HCT116 (cell line): ENCODE data around the gene RBM28. TPM values are rescaled to one million over a fixed set of nuclear protein-coding genes. Genes with fewer than 3 reads are reported as not detected.

Experiments used
- ATAC-seq: fragments of 200-7000 bp; cut with Tn5 transposase; 2 replicates; pipeline ENCODE4 v1.9.1; 2020; ENCODE audit warnings: mild to moderate bottlenecking, moderate library complexity
- BruUV-seq: library from RNA; stranded (reverse); fragments of 400-500 nt; replicated peaks from 2 replicates; lab custom pipeline; 2021; lab: Mats Ljungman, UMichigan
- CTCF ChIA-PET: fragments of 300-600 bp; sonication (Branson Sonifier 250); formaldehyde crosslinking; loops from one replicate; lab custom pipeline; 2021; ENCODE audit warnings: antibody characterized with exemption; lab: Charles Lee
- POLR2A ChIA-PET: fragments of 300-600, 350-600 bp; sonication (Branson Sonifier 250); formaldehyde crosslinking; loops from one replicate; lab custom pipeline; 2021; ENCODE audit warnings: antibody characterized with exemption; lab: Charles Lee
- RAD21 ChIA-PET, 2 experiments: fragments of 300-600 bp; sonication (Branson Sonifier 250); formaldehyde crosslinking; loops; one replicate each; lab custom pipeline; 2023; ENCODE audit warnings: low total read pairs in 2 of 2; ENCODE audit not compliant: uncharacterized antibody in 2 of 2, unreplicated experiment in 2 of 2, low non-redundant PET in 1 of 2; lab: Charles Lee
- DNase-seq: peaks from one replicate; pipeline ENCODE4 v3.0.0-alpha.2; 2010; ENCODE audit warnings: low read depth, low spot score
- H2AFZ ChIP-seq: fragments of 200-600 bp; shearing (Covaris generic), sonication (generic); 2 replicates; pipeline ENCODE4 v1.6.1; 2017; ENCODE audit warnings: low read depth, mixed run types, mixed read lengths, antibody characterized with exemption, low read length; ENCODE audit not compliant: poor library complexity, severe bottlenecking
- H3K27ac ChIP-seq: 2 replicates; pipeline ENCODE4 v1.5.1; 2012; ENCODE audit warnings: low read depth, low read length
- H3K27me3 ChIP-seq: fragments of 200-600 bp; sonication (generic); 2 replicates; pipeline ENCODE4 v1.6.1; 2016; ENCODE audit warnings: mixed run types, low read length, mixed read lengths; ENCODE audit not compliant: insufficient read depth
- H3K36me3 ChIP-seq, 2 experiments: fragments of 200-500 bp in 1 of 2; fragments of 200-600 bp in 1 of 2; sonication (Bioruptor generic) in 1 of 2; sonication (generic) in 1 of 2; 2 replicates each; pipeline versions ENCODE4 v1.5.1 to v1.6.1; 2014 to 2016; ENCODE audit warnings: low read length in 2 of 2, inconsistent platforms in 1 of 2, mixed read lengths in 1 of 2, mixed run types in 1 of 2; ENCODE audit not compliant: insufficient read depth in 2 of 2, control insufficient read depth in 1 of 2
- H3K4me1 ChIP-seq, 2 experiments: fragments of 200-600 bp in 1 of 2; sonication (generic) in 1 of 2; 2 replicates each; pipeline versions ENCODE4 v1.5.1 to v1.6.1; 2012 to 2017; ENCODE audit warnings: low read length in 2 of 2, inconsistent platforms in 1 of 2, mild to moderate bottlenecking in 1 of 2, mixed read lengths in 1 of 2, mixed run types in 1 of 2, moderate library complexity in 1 of 2; ENCODE audit not compliant: insufficient read depth in 2 of 2, control insufficient read depth in 1 of 2
- H3K4me2 ChIP-seq: fragments of 200-600 bp; sonication (generic); 2 replicates; pipeline ENCODE4 v1.6.1; 2017; ENCODE audit warnings: mixed run types, low read length, mixed read lengths
- H3K4me3 ChIP-seq, 2 experiments: fragments of 200-600 bp in 1 of 2; sonication (generic) in 1 of 2; replicated peaks in 1 of 2; 2 replicates each; pipeline ENCODE4 v1.5.1; 2011 to 2016; ENCODE audit warnings: low read length in 2 of 2, control low read depth in 1 of 2, low read depth in 1 of 2, mild to moderate bottlenecking in 1 of 2, mixed read lengths in 1 of 2, mixed run types in 1 of 2
- H3K79me2 ChIP-seq: fragments of 200-600 bp; sonication (generic); 2 replicates; pipeline ENCODE4 v1.6.1; 2017; ENCODE audit warnings: mild to moderate bottlenecking, mixed run types, low read length, moderate library complexity, mixed read lengths; ENCODE audit not compliant: insufficient read depth
- H3K9ac ChIP-seq: fragments of 200-600 bp; sonication (generic); 2 replicates; pipeline ENCODE4 v1.6.1; 2016; ENCODE audit warnings: low read length, mixed read lengths
- H3K9me2 ChIP-seq: fragments of 200-600 bp; sonication (generic), shearing (Covaris generic); 2 replicates; pipeline ENCODE4 v1.6.1; 2017; ENCODE audit warnings: mixed run types, mild to moderate bottlenecking, moderate library complexity; ENCODE audit not compliant: insufficient read depth
- H3K9me3 ChIP-seq, 2 experiments: fragments of 200-500 bp in 1 of 2; fragments of 200-600 bp in 1 of 2; sonication (Bioruptor generic) in 1 of 2; sonication (generic) in 1 of 2; 2 replicates each; pipeline ENCODE4 v1.6.1; 2014 to 2017; ENCODE audit warnings: low read length in 2 of 2, mixed read lengths in 2 of 2, inconsistent platforms in 1 of 2, low read depth in 1 of 2, mild to moderate bottlenecking in 1 of 2, mixed run types in 1 of 2, moderate library complexity in 1 of 2; ENCODE audit not compliant: control insufficient read depth in 1 of 2, insufficient read depth in 1 of 2
- H4K20me1 ChIP-seq: fragments of 200-600 bp; sonication (generic), shearing (Covaris generic); 2 replicates; pipeline ENCODE4 v1.6.1; 2017; ENCODE audit warnings: mixed run types, mild to moderate bottlenecking, moderate library complexity; ENCODE audit not compliant: insufficient read depth
- ATF3 ChIP-seq: IDR thresholded peaks from 2 replicates; pipeline ENCODE4 v1.6.1; 2012
- CEBPB ChIP-seq: IDR thresholded peaks from 2 replicates; pipeline ENCODE4 v1.6.1; 2012; ENCODE audit warnings: low read depth
- CTCF ChIP-seq, 3 experiments: fragments of 200-600 bp in 1 of 3; sonication (generic) in 1 of 3; IDR thresholded peaks in 2 of 3; conservative IDR thresholded peaks in 1 of 3; 2 replicates each; pipeline ENCODE4 v1.5.1; 2012 to 2017; ENCODE audit warnings: low read depth in 2 of 3, low read length in 2 of 3, antibody characterized with exemption in 1 of 3, borderline replicate concordance in 1 of 3, control low read depth in 1 of 3, mild to moderate bottlenecking in 1 of 3, mixed read lengths in 1 of 3, mixed run types in 1 of 3, moderate library complexity in 1 of 3; ENCODE audit not compliant: insufficient read depth in 1 of 3
- EGR1 ChIP-seq: IDR thresholded peaks from 2 replicates; pipeline ENCODE4 v1.6.1; 2012; ENCODE audit warnings: low read depth
- ELF1 ChIP-seq: IDR thresholded peaks from 2 replicates; pipeline ENCODE4 v1.6.1; 2012; ENCODE audit warnings: low read depth, borderline replicate concordance
- EZH2 ChIP-seq: fragments of 200-600 bp; sonication (generic); IDR thresholded peaks from 2 replicates; pipeline ENCODE4 v1.6.1; 2017; ENCODE audit warnings: antibody characterized with exemption, mixed run types
- EZH2phosphoT487 ChIP-seq: fragments of 200-600 bp; IDR thresholded peaks from 2 replicates; pipeline ENCODE4 v1.6.1; 2018; ENCODE audit warnings: antibody characterized with exemption, borderline replicate concordance
- FOSL1 ChIP-seq: IDR thresholded peaks from 2 replicates; pipeline ENCODE4 v1.6.1; 2012; ENCODE audit warnings: low read depth
- JUND ChIP-seq: IDR thresholded peaks from 2 replicates; pipeline ENCODE4 v1.6.1; 2012
- MAX ChIP-seq: IDR thresholded peaks from 2 replicates; pipeline ENCODE4 v1.6.1; 2012
- POLR2A ChIP-seq: IDR thresholded peaks from 2 replicates; pipeline ENCODE4 v1.7.0; 2011; ENCODE audit warnings: borderline replicate concordance; ENCODE audit not compliant: insufficient read depth, insufficient read length; ENCODE audit errors: extremely low read depth
- POLR2AphosphoS5 ChIP-seq: IDR thresholded peaks from 2 replicates; pipeline ENCODE4 v1.6.1; 2011; ENCODE audit warnings: mild to moderate bottlenecking, low read depth, low read length, moderate library complexity
- REST ChIP-seq: IDR thresholded peaks from 2 replicates; pipeline ENCODE4 v1.6.1; 2012; ENCODE audit warnings: low read depth
- SIN3A ChIP-seq: IDR thresholded peaks from 2 replicates; pipeline ENCODE4 v1.6.1; 2012; ENCODE audit warnings: low read depth
- SP1 ChIP-seq: IDR thresholded peaks from 2 replicates; pipeline ENCODE4 v1.6.1; 2012; ENCODE audit warnings: low read depth
- TCF7L2 ChIP-seq: IDR thresholded peaks from 2 replicates; pipeline ENCODE4 v1.7.0; 2011; ENCODE audit warnings: borderline replicate concordance, inconsistent platforms; ENCODE audit not compliant: insufficient read depth, insufficient read length; ENCODE audit errors: extremely low read depth
- YY1 ChIP-seq: IDR thresholded peaks from 2 replicates; pipeline ENCODE4 v1.6.1; 2011; ENCODE audit warnings: low read length, low read depth, moderate library complexity, mild to moderate bottlenecking; ENCODE audit not compliant: insufficient replicate concordance; ENCODE audit errors: extremely low read depth
- ZFX ChIP-seq: fragments of 450-650 bp; IDR thresholded peaks from 2 replicates; pipeline ENCODE4 v1.6.1; 2017
- ZNF274 ChIP-seq: fragments of 200-500 bp; sonication (Bioruptor generic); IDR thresholded peaks from 2 replicates; pipeline ENCODE4 v1.6.1; 2014; ENCODE audit warnings: mild to moderate bottlenecking, low read depth, low read length, inconsistent platforms
- intact Hi-C: fragments of 100-400 bp; cut with micrococcal nuclease; formaldehyde crosslinking; loops from 2 replicates; pipeline ENCODE4 v1.10.0; 2022
- total RNA-seq: library from RNA; stranded (reverse); gene quantifications from one replicate; pipeline ENCODE4 v1.2.1, GENCODE V29; 2021; ENCODE audit not compliant: unreplicated experiment

The RBM28 gene
- total RNA-seq, 1 experiment from 2014 or later = 66.3 TPM

GRCh38 chr7:128309976-128310375, 33.7 kb downstream of the RBM28 start:
- no TSS peak for BruUV-seq
- H2AFZ ChIP-seq = no peak overlapping the region
- TF ChIP-seq YY1 = no peak
- TF ChIP-seq MAX = no peak
- TF ChIP-seq JUND = no peak
- TF ChIP-seq ATF3 = no peak
- no peak for TF ChIP-seq EGR1
- TF ChIP-seq EZH2 = no peak
- TF ChIP-seq POLR2A = no peak
- TF ChIP-seq CEBPB = no peak
- TF ChIP-seq ELF1 = no peak
- no peak for TF ChIP-seq CTCF (IDR thresholded peaks at IDR 0.05 in 2 of 3, conservative IDR thresholded peaks at IDR 0.05 in 1 of 3; ENCODE audit: borderline replicate concordance in 1 of 3, insufficient read depth in 1 of 3, low read depth in 2 of 3, low read length in 2 of 3)
- TF ChIP-seq EZH2phosphoT487 = no peak
- no peak for TF ChIP-seq SP1
- TF ChIP-seq REST = no peak
- no peak for TF ChIP-seq TCF7L2
- no peak for TF ChIP-seq POLR2AphosphoS5
- TF ChIP-seq SIN3A = no peak
- no peak for TF ChIP-seq ZFX
- TF ChIP-seq ZNF274 = no peak
- no peak for TF ChIP-seq FOSL1
- TF ChIP-seq, all 23 proteins: peak for 0
- Histone ChIP-seq H3K4me1 (no peaks in the 10 kb centered on the region), H3K4me3 (no peak overlapping the region), H3K27ac (no peak overlapping the region), H3K36me3 (peaks cover 40 to 46% of the 10 kb centered on the region in 2 experiments), H3K4me2 (no peak overlapping the region), H3K9ac (no peak overlapping the region), H4K20me1 (no peaks in the 10 kb centered on the region), H3K9me3 (no peaks in the 10 kb centered on the region), H3K79me2 (no peaks in the 10 kb centered on the region), H3K9me2 (no peaks in the 10 kb centered on the region), H3K27me3 (no peaks in the 10 kb centered on the region)
- RAD21 ChIA-PET = no interaction called here
- intact Hi-C loops = no loop called here
- ATAC-seq (no peak), DNase-seq (no peak)
- CTCF ChIA-PET = no interaction called here
- POLR2A ChIA-PET = no interaction called here
